DOHH2 (cell line): Measurements from ENCODE around the gene C9orf50.
A peak's percentile ranks its signal among the peaks of the same experiment; 100 is the strongest.

ENCODE experiments used
- H3F3A ChIP-seq: fragments of 200-600 bp; sonication (generic), shearing (Covaris generic); 2 replicates; pipeline ENCODE4 v1.6.0; 2016; ENCODE audit warnings: antibody characterized with exemption, mild to moderate bottlenecking; ENCODE audit not compliant: control insufficient read depth, insufficient read depth
- H3K27ac ChIP-seq: fragments of 200-600 bp; sonication (generic); 2 replicates; pipeline ENCODE4 v1.5.1; 2014; ENCODE audit warnings: low read depth, mild to moderate bottlenecking, low read length, moderate library complexity
- H3K27me3 ChIP-seq: fragments of 200-600 bp; sonication (generic); 2 replicates; pipeline ENCODE4 v1.6.1; 2014; ENCODE audit warnings: mild to moderate bottlenecking, low read length, mixed read lengths; ENCODE audit not compliant: control insufficient read depth
- H3K36me3 ChIP-seq: fragments of 200-600 bp; sonication (generic); 2 replicates; pipeline ENCODE4 v1.6.1; 2014; ENCODE audit warnings: mild to moderate bottlenecking, low read length, moderate library complexity, mixed read lengths; ENCODE audit not compliant: control insufficient read depth
- H3K4me1 ChIP-seq: fragments of 200-600 bp; sonication (generic); 2 replicates; pipeline ENCODE4 v1.6.1; 2014; ENCODE audit warnings: mild to moderate bottlenecking, low read length, mixed read lengths; ENCODE audit not compliant: control insufficient read depth
- H3K4me2 ChIP-seq: fragments of 200-600 bp; sonication (generic); 2 replicates; pipeline ENCODE4 v1.6.0; 2014; ENCODE audit warnings: mild to moderate bottlenecking, low read length, moderate library complexity
- H3K4me3 ChIP-seq: fragments of 200-600 bp; sonication (generic); 2 replicates; pipeline ENCODE4 v1.5.1; 2014; ENCODE audit warnings: mild to moderate bottlenecking, low read length, mixed read lengths
- H3K79me2 ChIP-seq: fragments of 200-600 bp; sonication (generic); 2 replicates; pipeline ENCODE4 v1.6.1; 2014; ENCODE audit warnings: mild to moderate bottlenecking, low read length, mixed read lengths; ENCODE audit not compliant: control insufficient read depth
- H3K9me2 ChIP-seq: fragments of 200-600 bp; sonication (generic); replicated peaks from 2 replicates; pipeline ENCODE4 v1.6.1; 2014; ENCODE audit warnings: mild to moderate bottlenecking, low read length, mixed read lengths; ENCODE audit not compliant: control insufficient read depth
- H3K9me3 ChIP-seq: fragments of 200-600 bp; sonication (generic); 2 replicates; pipeline ENCODE4 v1.6.1; 2014; ENCODE audit warnings: antibody characterized with exemption, low read length, mixed read lengths; ENCODE audit not compliant: control insufficient read depth, insufficient read depth
- H4K20me1 ChIP-seq: fragments of 200-600 bp; sonication (generic); 2 replicates; pipeline ENCODE4 v1.6.0; 2014; ENCODE audit warnings: low read depth, mild to moderate bottlenecking, antibody characterized with exemption, low read length, moderate library complexity; ENCODE audit not compliant: control insufficient read depth, insufficient read depth
- EZH2phosphoT487 ChIP-seq: fragments of 200-600 bp; sonication (generic); IDR thresholded peaks from 2 replicates; pipeline ENCODE4 v1.6.1; 2017; ENCODE audit warnings: borderline replicate concordance, mild to moderate bottlenecking, antibody characterized with exemption, low read length, moderate library complexity, mixed read lengths
- TF ChIP-seq, protein P1 (sequence below): fragments of 200-600 bp; sonication (generic); IDR thresholded peaks from one replicate; pipeline ENCODE4 v1.5.1; 2014; ENCODE audit warnings: antibody characterized with exemption, mild to moderate bottlenecking, low read depth, low read length; ENCODE audit not compliant: poor library complexity, severe bottlenecking

C9orf50 gene

DNA sequence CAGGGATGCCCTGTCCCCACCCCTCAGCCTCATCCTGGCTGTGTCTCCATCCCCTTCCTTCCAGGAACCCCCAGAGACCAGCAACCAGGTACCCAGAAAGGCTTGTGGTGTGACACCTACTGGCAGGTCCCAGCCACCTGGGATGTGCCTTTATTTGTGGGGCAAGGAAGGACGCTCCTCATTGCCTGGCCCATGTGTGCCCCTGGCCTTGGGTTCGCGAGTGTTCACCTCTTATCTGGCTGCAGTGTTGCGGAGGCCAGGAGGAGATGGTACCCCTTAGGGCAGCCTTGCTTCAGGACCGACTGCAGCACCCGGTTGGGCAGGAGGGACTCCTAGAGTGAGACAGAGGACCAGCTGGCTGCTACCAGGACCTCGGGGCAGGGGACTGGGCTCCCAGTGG, 8.8 kb downstream of the C9orf50 start:
- no peaks in the 10 kb centered on the region for H3K9me3 ChIP-seq
- no peaks in the 10 kb centered on the region for H3K79me2 ChIP-seq
- TF ChIP-seq EZH2phosphoT487, result no peak
- TF ChIP-seq, protein P1, sequence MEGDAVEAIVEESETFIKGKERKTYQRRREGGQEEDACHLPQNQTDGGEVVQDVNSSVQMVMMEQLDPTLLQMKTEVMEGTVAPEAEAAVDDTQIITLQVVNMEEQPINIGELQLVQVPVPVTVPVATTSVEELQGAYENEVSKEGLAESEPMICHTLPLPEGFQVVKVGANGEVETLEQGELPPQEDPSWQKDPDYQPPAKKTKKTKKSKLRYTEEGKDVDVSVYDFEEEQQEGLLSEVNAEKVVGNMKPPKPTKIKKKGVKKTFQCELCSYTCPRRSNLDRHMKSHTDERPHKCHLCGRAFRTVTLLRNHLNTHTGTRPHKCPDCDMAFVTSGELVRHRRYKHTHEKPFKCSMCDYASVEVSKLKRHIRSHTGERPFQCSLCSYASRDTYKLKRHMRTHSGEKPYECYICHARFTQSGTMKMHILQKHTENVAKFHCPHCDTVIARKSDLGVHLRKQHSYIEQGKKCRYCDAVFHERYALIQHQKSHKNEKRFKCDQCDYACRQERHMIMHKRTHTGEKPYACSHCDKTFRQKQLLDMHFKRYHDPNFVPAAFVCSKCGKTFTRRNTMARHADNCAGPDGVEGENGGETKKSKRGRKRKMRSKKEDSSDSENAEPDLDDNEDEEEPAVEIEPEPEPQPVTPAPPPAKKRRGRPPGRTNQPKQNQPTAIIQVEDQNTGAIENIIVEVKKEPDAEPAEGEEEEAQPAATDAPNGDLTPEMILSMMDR, result no peak
- H3K36me3 ChIP-seq, result no peaks in the 10 kb centered on the region
- H3K27me3 ChIP-seq, result peaks cover 19% of the 10 kb centered on the region
- H3K27ac ChIP-seq, result no peak overlapping the region
- H3K4me3 ChIP-seq, result no peak overlapping the region
- H3F3A ChIP-seq, result no peaks in the 10 kb centered on the region
- no peaks in the 10 kb centered on the region for H4K20me1 ChIP-seq
- H3K4me2 ChIP-seq, result no peak overlapping the region
- H3K4me1 ChIP-seq, result peaks cover 19% of the 10 kb centered on the region
- no peaks in the 10 kb centered on the region for H3K9me2 ChIP-seq

DNA sequence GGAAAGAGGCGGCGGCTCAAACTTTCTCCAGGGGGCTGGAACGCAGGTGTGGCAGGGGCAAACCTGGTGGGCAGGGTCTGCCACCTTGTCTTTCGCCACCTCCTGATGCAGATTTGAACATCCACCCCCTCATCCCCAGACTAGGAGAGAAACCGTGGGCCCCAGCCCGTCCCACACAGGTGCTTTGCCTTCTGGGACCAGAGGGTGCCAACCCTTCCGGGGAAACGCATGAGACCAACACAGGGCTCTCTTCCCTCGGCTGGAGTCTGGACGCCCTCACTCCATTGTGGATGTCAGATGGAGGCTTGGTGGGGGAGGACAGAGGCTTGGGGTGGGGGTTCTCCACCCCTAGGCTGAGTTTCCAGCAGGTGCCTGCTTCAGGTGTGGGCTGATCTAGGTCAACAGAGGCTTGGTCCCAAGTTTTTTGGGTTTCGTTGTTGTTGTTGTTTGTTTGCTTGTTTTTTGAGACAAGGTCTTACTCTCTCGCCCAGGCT, 9.5 kb downstream of the C9orf50 start:
- peaks cover 21% of the 10 kb centered on the region for H3K4me1 ChIP-seq
- H4K20me1 ChIP-seq, result no peaks in the 10 kb centered on the region
- no peaks in the 10 kb centered on the region for H3K9me3 ChIP-seq
- H3K36me3 ChIP-seq, result no peaks in the 10 kb centered on the region
- peak overlapping the region; percentile 73; the same call in 1 of the 2 replicates for H3K4me2 ChIP-seq
- no peak overlapping the region for H3K27ac ChIP-seq
- TF ChIP-seq EZH2phosphoT487, result no peak
- TF ChIP-seq, protein P1, result no peak
- peaks cover 19% of the 10 kb centered on the region for H3K27me3 ChIP-seq
- H3K9me2 ChIP-seq, result no peaks in the 10 kb centered on the region
- no peak overlapping the region for H3K4me3 ChIP-seq
- H3F3A ChIP-seq, result no peaks in the 10 kb centered on the region
- no peaks in the 10 kb centered on the region for H3K79me2 ChIP-seq

DNA sequence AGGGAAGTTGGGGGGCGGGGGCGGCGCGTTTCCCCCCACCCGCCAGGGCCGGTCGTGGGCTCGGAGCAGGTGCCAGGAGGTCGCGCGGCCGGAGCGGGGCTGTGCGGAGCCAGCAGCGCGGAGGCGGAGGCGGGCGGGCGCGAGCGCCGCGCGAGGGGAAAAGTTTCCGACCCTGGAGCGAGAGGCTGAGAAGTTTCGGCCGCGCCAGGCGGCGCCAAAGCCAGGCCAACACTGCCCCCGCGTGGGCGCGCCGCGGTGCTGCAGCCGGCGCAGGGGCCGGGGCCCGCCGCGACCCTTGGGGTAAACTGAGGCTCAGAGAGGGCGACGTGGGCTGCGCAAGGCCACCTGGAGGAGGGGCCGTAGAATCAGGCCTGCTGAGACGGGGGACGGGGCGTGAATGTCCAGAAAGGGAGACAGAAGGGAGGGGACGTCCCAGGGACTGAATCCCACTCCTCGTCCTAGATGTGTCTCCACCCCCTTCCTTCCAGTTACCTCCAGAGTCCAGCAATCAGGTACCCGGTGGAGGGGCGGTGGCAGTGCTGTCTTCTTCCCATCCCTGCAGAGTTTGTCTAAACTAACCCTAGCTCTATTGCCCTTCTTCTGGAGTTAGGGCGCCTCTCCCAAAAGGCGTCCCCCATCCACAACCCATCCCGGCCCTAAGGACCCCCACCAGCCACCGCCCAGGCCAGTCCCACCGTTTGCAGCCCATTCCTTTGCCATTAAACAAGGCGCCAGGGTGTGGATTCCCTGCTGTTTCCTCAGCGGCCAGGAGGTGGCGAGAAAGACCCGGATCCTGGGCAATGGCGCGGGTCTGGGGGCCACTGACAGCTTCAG, 10.2 kb downstream of the C9orf50 start:
- Histone ChIP-seq H3K27me3 (peaks cover 19% of the 10 kb centered on the region), H3K79me2 (no peaks in the 10 kb centered on the region), H3F3A (no peaks in the 10 kb centered on the region), H4K20me1 (no peaks in the 10 kb centered on the region), H3K27ac (no peak overlapping the region), H3K4me1 (peaks cover 21% of the 10 kb centered on the region), H3K9me3 (no peaks in the 10 kb centered on the region), H3K9me2 (no peaks in the 10 kb centered on the region), H3K4me3 (peak overlapping the region; percentile 69), H3K36me3 (no peaks in the 10 kb centered on the region), H3K4me2 (peak overlapping the region; percentile 73)
- no peak for TF ChIP-seq EZH2phosphoT487
- TF ChIP-seq, protein P1, result peak; percentile 84
